ENCODE data around the gene DCLK3. TPM values are rescaled to one million over a fixed set of nuclear protein-coding genes. Genes with fewer than 3 reads are reported as not detected.

Gene DCLK3
- total RNA-seq, 3 donors from 2014 or later, result not detected

DNA sequence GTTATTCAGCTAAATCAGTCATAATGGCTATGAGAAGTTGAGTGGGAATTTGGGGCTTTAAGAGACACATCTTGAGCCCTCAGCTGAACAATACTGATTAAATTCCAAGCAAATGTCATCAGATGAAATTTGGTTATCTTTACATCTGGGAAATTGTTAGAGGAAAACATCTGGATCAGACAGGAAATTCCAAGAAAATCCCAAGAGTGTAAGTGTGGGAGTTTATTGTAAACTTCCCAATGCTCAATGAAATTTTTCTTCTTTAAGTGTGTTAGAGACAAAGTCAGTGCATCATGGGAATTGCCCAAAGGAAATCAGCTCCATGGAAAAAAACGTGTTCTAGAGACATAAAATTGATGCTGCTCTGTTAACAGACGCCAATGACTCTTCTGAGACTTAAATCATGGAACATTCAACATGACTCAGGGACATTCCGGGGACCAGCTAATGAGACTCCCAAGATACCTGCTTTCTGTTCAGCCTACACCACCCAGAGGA is 19.8 kb upstream of the DCLK3 start:
- no peak overlapping the region for H3K4me3 Mint-ChIP-seq
- ATAC-seq, result no peak

DNA sequence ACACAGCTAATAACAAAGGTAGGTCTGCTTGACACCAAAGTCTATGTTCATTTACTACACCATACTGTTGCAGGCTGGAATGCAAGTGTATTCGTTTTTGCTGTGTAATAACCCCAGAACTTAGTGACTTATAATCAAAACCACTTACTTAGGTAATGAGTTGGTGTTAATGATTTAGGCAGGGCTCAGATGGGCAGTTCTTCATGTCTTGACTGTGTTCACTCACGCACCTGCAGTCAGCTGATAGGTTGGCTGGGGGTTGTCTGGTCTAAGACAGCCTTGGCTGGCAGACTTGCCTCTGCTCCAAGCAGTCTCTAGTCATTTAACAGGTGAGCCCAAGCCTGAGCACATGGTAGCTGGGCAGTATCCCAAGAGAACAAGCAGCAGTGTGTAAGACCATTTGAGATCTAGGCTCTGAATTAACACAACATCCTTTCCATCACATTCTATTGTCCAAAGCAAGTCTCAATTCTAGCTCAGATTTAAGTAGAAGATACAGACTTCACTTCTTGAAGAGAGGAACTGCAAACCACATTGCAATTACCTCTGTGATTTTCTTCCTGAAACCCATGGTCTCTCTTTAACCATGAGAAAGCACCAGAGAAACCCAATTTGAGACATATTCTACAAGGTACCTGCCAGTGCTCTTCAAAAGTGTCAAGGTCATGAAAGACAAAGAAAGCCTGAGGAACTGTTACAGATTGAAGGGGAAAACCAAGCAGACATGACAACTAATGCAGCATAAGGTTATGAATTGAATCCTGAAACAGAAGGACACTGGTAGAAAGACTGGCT is 13.3 kb upstream of the DCLK3 start:
- H3K9me3 Mint-ChIP-seq, result no peaks in the 10 kb centered on the region
- no peaks in the 10 kb centered on the region for H3K27me3 Mint-ChIP-seq (ENCODE audit: low read depth)
- ATAC-seq (no peak), DNase-seq (no peak)
- H3K4me3 Mint-ChIP-seq, result no peak overlapping the region
- H3K4me1 Mint-ChIP-seq (ENCODE audit: low read depth), result no peaks in the 10 kb centered on the region
- H3K36me3 Mint-ChIP-seq (ENCODE audit: insufficient read depth), result no peaks in the 10 kb centered on the region

More for the DNA sequence above, 19.8 kb upstream of the DCLK3 start:
- Mint-ChIP-seq H3K27me3 (ENCODE audit: low read depth) (no peaks in the 10 kb centered on the region), H3K9me3 (no peaks in the 10 kb centered on the region), H3K36me3 (ENCODE audit: insufficient read depth) (no peaks in the 10 kb centered on the region), H3K4me1 (ENCODE audit: low read depth) (no peaks in the 10 kb centered on the region)
- DNase-seq, result no peak

DNA sequence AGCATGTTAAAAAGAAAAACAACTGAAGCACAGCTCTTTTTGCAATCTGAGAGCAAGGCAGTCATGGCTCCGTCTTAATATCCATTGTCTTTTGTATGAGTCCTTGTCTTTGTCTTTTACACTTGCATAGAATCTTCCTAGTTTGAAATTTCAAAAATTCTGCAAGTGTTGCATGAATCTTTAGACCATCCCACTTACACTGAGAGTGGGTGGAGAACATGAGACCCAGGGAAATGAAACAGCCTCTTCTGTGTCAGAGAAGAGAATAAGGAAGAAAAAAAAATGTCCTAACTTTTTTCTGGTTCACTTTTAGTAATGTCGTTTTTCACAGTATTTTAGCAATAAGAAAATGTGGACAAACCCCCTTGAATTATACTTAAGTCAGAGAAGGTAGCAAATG is 12.1 kb upstream of the DCLK3 start:
- no peaks in the 10 kb centered on the region for H3K4me1 Mint-ChIP-seq (ENCODE audit: low read depth)
- ATAC-seq, result no peak
- no peaks in the 10 kb centered on the region for H3K27me3 Mint-ChIP-seq (ENCODE audit: low read depth)
- no peak for DNase-seq
- H3K4me3 Mint-ChIP-seq, result no peak overlapping the region
- no peaks in the 10 kb centered on the region for H3K9me3 Mint-ChIP-seq
- H3K36me3 Mint-ChIP-seq (ENCODE audit: insufficient read depth), result no peaks in the 10 kb centered on the region

DNA sequence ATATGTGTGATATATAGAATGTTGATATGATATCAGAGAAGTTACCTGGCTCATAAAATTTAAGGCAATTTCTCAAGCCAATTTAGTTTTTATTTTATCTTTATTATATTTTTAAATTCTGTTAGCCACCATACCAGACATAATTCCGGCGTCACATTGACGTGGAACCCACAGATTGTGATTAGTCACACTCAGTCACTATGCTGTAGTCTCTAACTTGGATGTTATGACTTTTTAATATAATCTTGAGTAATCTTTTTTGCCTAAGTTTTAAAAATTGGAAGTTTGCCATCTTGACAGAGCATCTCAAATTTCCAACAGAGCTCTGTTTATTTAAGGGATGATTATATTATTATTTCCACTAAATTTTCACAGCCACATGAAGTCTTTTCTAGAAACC is 9.7 kb upstream of the DCLK3 start:
- H3K4me1 Mint-ChIP-seq (ENCODE audit: low read depth), result no peaks in the 10 kb centered on the region
- no peaks in the 10 kb centered on the region for H3K36me3 Mint-ChIP-seq (ENCODE audit: insufficient read depth)
- ATAC-seq (no peak), DNase-seq (no peak)
- H3K9me3 Mint-ChIP-seq, result no peaks in the 10 kb centered on the region
- no peak overlapping the region for H3K4me3 Mint-ChIP-seq
- H3K27me3 Mint-ChIP-seq (ENCODE audit: low read depth), result peaks cover 12% of the 10 kb centered on the region

DNA sequence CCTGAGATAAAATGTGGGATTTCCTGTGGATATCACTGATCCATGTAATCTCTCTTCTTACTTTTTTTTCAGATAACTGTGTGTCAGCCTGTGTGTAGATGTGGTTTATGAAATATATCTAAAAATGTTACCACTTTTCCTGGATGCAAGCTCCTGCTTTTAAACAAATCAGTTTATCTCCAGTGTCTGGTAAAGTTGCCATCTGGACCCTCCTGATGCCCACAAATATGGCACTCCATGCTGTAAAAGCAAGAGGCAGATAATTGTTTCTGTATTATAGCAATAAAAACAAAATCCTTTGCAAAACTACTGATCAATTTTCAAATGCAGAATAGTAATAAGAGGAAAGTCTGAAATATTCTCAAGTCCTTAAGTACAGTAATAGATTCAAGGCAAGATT is 7.6 kb upstream of the DCLK3 start:
- Mint-ChIP-seq H3K9me3 (no peaks in the 10 kb centered on the region), H3K4me3 (no peak overlapping the region), H3K27me3 (ENCODE audit: low read depth) (peaks cover 29% of the 10 kb centered on the region), H3K36me3 (ENCODE audit: insufficient read depth) (no peaks in the 10 kb centered on the region), H3K4me1 (ENCODE audit: low read depth) (no peaks in the 10 kb centered on the region)
- no peak for ATAC-seq
- DNase-seq, result no peak

DNA sequence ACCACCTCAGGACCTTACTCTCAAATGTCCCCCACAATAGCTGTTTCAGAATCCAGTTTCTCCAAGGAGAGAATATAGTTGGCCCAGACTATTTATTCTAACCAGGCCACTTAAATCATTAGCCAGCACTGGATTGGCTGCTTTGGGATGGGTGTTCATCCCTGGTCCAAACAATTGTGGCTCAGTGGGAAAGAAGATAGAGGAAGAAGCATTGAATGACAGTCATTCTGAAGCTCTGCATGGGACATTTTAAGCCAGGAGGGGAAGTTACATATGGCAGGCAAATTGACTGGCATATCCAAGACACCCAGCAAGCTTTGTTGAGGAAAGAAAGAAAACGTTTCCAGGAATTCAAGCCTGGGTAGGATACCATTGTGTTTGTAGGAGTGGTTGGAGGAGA is 5.6 kb upstream of the DCLK3 start:
- DNase-seq (no peak), ATAC-seq (no peak)
- Mint-ChIP-seq H3K4me3 (no peak overlapping the region), H3K9me3 (no peaks in the 10 kb centered on the region), H3K4me1 (ENCODE audit: low read depth) (no peaks in the 10 kb centered on the region), H3K36me3 (ENCODE audit: insufficient read depth) (no peaks in the 10 kb centered on the region), H3K27me3 (ENCODE audit: low read depth) (peaks cover 37% of the 10 kb centered on the region)

DNA sequence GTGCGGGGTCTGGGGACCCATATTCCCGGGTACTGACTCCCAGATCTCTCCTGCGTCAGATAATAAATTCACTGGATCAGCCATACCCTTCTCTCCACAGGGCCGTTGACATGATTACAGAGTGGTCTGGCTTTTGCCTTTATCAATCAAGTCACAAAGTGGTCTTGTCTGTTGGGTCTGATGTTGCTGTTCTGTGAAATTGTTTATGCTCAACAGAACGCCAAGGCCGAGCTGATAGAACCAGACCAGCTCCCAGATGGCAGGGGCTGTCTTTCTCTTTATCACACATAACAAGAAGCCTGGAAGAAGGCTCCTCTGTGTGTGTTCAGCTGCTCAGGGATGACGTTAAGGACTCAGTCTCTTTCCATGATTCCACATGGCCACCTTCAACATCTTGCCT is 751 bp upstream of the DCLK3 start:
- Mint-ChIP-seq H3K9me3 (no peaks in the 10 kb centered on the region), H3K4me3 (peak overlapping the region; percentile 31), H3K27me3 (ENCODE audit: low read depth) (peaks cover 64% of the 10 kb centered on the region), H3K36me3 (ENCODE audit: insufficient read depth) (no peaks in the 10 kb centered on the region), H3K4me1 (ENCODE audit: low read depth) (peaks cover 4% of the 10 kb centered on the region)
- no peak for ATAC-seq
- no peak for DNase-seq

DNA sequence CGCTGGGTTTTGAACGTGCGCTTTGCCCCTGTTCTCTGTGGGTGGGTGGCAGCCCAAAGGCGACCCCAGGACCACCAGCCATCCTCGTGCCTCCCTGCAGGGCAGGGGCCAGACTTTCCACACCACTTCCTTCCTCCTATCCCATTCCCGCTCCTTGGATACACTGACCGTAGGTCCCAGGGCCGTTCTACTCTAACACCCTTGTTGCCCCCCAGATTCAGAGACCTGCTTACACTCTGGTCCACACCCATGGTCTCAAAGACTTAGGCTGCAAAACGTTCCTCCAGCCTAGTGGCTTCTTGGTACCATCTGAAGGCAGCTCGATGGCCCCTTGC is 318 bp upstream of the DCLK3 start:
- H3K4me1 Mint-ChIP-seq (ENCODE audit: low read depth), result peaks cover 4% of the 10 kb centered on the region
- H3K36me3 Mint-ChIP-seq (ENCODE audit: insufficient read depth), result no peaks in the 10 kb centered on the region
- no peak for ATAC-seq
- DNase-seq, result no peak
- peaks cover 68% of the 10 kb centered on the region for H3K27me3 Mint-ChIP-seq (ENCODE audit: low read depth)
- H3K9me3 Mint-ChIP-seq, result no peaks in the 10 kb centered on the region
- H3K4me3 Mint-ChIP-seq, result peak overlapping the region; percentile 31

DNA sequence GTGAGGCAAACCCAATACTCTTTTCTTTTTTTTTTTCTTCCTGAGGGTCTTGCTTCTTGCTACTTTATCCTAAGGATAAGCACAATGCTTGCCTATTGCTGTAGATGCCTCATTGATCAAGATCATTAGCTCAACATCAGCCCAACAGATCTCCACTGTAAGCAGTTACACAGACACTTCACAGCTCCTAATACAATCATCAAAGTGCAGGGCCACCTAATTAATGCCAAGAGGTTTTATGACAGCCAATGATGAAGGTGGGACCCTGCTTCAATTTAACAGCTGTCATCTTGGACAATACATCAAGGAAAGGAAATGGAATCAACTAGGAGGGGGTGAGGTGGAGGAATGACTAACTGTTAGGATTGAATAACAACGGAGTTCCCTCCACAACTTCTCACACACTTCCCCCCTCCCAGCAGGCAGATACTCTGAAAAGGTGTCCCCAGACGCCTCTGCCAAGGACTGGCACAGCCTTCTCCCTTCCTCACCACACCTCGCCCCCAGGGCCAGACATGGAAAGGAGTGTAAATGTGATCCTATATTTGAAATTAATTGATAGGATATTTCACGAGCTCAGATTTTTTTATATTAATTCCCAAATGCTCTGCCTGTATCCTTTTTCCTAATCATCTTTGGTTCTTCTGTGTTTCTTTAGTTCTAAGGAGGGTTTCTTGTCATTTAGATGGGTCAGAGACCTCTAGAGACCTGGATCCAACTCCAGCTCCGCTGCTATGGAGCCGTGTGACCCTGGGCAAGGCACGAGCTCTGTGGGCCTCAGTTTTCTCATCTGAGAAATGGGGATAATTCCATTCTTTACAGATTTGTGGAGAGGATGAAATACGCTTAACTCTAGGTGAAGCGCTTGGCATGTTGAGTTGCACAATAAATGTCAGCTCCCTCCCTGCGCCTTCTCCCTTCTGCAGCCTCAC is 1.2 kb downstream of the DCLK3 start:
- peaks cover 68% of the 10 kb centered on the region for H3K27me3 Mint-ChIP-seq (ENCODE audit: low read depth)
- H3K4me3 Mint-ChIP-seq, result no peak overlapping the region
- no peak for ATAC-seq
- H3K4me1 Mint-ChIP-seq (ENCODE audit: low read depth), result peaks cover 4% of the 10 kb centered on the region
- DNase-seq, result no peak
- no peaks in the 10 kb centered on the region for H3K9me3 Mint-ChIP-seq
- H3K36me3 Mint-ChIP-seq (ENCODE audit: insufficient read depth), result no peaks in the 10 kb centered on the region

DNA sequence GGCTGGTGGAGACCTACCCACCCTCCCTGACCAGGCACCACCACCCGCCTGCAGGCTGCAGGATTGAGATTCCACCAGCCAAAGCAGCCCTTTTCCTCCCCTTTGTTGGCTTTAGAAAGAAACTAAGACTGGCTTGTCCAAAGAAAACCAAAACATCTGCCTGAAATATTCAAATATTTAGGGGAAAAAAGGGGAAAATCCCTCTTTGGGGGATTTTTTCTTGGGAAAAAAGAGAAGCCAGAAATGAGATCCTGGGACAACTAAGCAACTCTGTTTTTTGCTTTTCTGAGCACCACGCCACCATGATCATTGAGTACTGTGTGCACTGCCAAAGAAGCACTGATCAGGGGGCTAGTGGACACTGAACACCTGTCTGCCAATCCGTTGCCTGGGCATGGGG is 2.6 kb downstream of the DCLK3 start:
- H3K36me3 Mint-ChIP-seq (ENCODE audit: insufficient read depth), result no peaks in the 10 kb centered on the region
- H3K9me3 Mint-ChIP-seq, result no peaks in the 10 kb centered on the region
- peaks cover 4% of the 10 kb centered on the region for H3K4me1 Mint-ChIP-seq (ENCODE audit: low read depth)
- peaks cover 63% of the 10 kb centered on the region for H3K27me3 Mint-ChIP-seq (ENCODE audit: low read depth)
- DNase-seq (no peak), ATAC-seq (no peak)
- no peak overlapping the region for H3K4me3 Mint-ChIP-seq

DNA sequence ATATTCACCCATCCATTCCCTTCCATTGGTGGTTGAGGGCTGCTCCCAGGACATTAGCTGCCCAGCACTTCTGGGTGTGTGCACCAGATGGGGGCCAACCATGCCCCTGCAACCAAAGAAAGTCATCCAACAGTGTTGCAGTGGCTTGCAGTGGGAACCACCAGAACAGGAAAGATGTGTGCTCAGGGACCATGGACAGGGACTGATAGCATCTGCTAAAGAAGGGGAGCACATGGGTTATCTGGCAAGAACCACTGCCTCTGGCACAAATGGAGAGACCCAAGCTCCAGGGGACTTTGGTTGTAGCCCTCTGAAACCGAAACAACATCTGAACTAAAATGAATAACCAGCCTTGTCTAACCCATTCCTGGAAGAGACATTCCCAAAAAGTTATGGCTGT is 8.1 kb downstream of the DCLK3 start:
- DNase-seq (no peak), ATAC-seq (no peak)
- Mint-ChIP-seq H3K4me1 (ENCODE audit: low read depth) (no peaks in the 10 kb centered on the region), H3K36me3 (ENCODE audit: insufficient read depth) (no peaks in the 10 kb centered on the region), H3K27me3 (ENCODE audit: low read depth) (peaks cover 35% of the 10 kb centered on the region), H3K4me3 (no peak overlapping the region), H3K9me3 (no peaks in the 10 kb centered on the region)

DNA sequence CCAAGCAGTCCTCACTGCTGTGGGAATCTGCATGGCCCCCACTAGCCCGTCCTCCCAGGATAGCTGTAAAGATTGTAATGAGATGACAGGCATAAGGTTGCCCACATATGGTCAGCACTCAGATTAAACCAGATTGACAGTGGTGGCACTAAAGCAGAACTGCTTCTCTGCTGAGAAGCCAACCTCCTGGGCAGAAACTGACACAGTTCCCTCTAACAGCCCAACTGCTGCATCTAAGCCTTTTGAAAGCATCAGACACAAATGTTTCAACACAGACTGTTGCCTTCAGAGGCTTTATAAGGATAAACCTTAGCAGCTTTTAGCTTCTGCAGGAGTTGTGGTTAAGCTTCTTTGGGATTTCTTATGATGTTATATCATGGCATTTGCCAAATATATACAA is 13.0 kb downstream of the DCLK3 start:
- peaks cover 12% of the 10 kb centered on the region for H3K27me3 Mint-ChIP-seq (ENCODE audit: low read depth)
- no peaks in the 10 kb centered on the region for H3K4me1 Mint-ChIP-seq (ENCODE audit: low read depth)
- H3K9me3 Mint-ChIP-seq, result peaks cover 7% of the 10 kb centered on the region
- H3K36me3 Mint-ChIP-seq (ENCODE audit: insufficient read depth), result no peaks in the 10 kb centered on the region
- no peak for DNase-seq
- H3K4me3 Mint-ChIP-seq, result no peak overlapping the region
- ATAC-seq, result no peak

DNA sequence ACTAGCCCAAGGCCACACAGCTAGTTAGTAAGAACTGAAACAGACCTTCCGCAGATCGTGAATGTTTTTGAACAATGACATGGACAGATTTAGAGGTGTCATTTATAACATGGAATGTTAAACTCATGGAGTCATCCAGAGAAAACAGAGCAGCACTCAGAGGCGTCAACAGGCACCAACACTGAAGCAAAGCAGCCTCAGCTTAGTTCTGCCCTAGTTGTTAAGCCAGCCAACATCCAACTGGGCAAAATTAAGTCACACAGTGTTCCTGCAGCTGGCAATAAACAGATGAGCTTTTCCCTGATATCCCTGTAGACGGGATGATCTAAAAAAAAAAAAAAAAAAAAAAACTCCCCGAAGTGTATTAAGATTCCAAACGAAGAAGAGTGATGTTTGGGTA is 13.6 kb downstream of the DCLK3 start:
- no peak for ATAC-seq
- H3K27me3 Mint-ChIP-seq (ENCODE audit: low read depth), result peaks cover 12% of the 10 kb centered on the region

DNA sequence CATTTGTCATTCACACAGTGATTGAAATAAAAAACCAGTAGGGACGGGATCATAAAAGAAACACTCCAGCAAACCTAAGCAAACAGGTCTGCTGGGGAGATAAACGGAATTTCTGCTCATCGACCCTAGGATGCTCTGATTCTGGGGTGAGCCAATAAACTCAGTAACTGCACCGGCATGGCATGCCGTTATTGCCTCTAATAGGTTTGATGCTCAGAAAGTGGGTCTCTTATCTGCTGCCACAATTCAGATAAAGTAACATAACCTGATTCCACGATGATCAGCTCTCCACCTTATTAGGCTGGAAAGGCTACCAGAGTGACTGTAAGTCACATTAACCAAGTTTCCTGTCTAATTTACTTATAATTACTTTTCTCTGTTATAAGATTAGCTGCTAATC is 19.6 kb downstream of the DCLK3 start:
- no peak overlapping the region for H3K4me3 Mint-ChIP-seq
- no peaks in the 10 kb centered on the region for H3K36me3 Mint-ChIP-seq (ENCODE audit: insufficient read depth)
- no peak for ATAC-seq
- no peak for DNase-seq
- no peaks in the 10 kb centered on the region for H3K4me1 Mint-ChIP-seq (ENCODE audit: low read depth)
- H3K9me3 Mint-ChIP-seq, result peaks cover 7% of the 10 kb centered on the region
- H3K27me3 Mint-ChIP-seq (ENCODE audit: low read depth), result no peaks in the 10 kb centered on the region

More for the DNA sequence above, 13.6 kb downstream of the DCLK3 start:
- Mint-ChIP-seq H3K4me3 (no peak overlapping the region), H3K36me3 (ENCODE audit: insufficient read depth) (no peaks in the 10 kb centered on the region), H3K4me1 (ENCODE audit: low read depth) (no peaks in the 10 kb centered on the region), H3K9me3 (peaks cover 7% of the 10 kb centered on the region)
- no peak for DNase-seq

DNA sequence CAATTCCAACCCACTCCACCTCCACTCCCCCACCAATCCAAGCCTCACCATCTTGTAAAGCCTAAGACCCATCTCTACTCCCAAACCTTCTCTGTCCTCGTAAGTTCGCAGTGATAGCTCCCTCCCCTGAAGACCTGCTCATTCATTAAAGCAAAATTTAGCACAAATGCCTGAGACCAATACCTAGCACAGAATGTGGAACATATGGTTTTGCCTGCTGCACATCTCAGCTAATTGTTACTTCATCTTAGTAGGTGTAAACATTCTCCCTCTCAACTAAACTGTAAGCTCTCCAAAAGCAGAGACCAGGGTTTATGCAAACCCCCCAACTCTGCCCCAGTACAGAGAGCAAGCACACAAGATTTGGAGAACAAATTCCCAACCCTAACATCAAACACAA is 20.5 kb downstream of the DCLK3 start:
- no peak for ATAC-seq

More for the DNA sequence above, 20.5 kb downstream of the DCLK3 start:
- no peaks in the 10 kb centered on the region for H3K36me3 Mint-ChIP-seq (ENCODE audit: insufficient read depth)
- H3K27me3 Mint-ChIP-seq (ENCODE audit: low read depth), result no peaks in the 10 kb centered on the region
- no peak for DNase-seq
- H3K4me1 Mint-ChIP-seq (ENCODE audit: low read depth), result no peaks in the 10 kb centered on the region
- peaks cover 7% of the 10 kb centered on the region for H3K9me3 Mint-ChIP-seq
- no peak overlapping the region for H3K4me3 Mint-ChIP-seq

All from activated T-cell treated with anti-CD3 and anti-CD28 coated beads, Interleukin-2, amount 50 U/mL, for 4 hours (primary cell).